Measurements from ENCODE around the gene SOX5. TPM values are rescaled to one million over a fixed set of nuclear protein-coding genes. Genes with fewer than 3 reads are reported as not detected.

SOX5 gene
- total and polyA plus RNA-seq, 7 donors = 0.23 to 16.3 (median 9.4) TPM

DNA sequence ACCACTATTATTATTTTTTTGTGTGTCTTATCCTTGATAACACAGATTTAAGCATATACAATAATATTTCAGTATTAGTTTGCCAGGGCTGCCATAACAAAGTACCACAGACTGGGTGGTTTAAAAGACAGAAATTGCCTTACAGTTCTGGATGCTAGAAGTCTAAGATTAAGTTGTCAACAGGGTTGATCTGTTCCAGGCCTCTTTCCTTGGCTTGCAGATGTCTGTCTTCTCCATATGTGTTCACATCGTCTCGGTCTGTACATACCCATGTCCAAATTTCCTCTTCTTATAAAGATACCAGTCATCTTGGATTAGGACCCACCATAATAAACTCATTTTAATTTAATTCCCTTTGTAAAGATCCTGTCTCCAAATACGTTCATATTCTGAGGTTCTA lies 204.8 kb downstream of the SOX5 start:
- TF ChIP-seq, protein P1, sequence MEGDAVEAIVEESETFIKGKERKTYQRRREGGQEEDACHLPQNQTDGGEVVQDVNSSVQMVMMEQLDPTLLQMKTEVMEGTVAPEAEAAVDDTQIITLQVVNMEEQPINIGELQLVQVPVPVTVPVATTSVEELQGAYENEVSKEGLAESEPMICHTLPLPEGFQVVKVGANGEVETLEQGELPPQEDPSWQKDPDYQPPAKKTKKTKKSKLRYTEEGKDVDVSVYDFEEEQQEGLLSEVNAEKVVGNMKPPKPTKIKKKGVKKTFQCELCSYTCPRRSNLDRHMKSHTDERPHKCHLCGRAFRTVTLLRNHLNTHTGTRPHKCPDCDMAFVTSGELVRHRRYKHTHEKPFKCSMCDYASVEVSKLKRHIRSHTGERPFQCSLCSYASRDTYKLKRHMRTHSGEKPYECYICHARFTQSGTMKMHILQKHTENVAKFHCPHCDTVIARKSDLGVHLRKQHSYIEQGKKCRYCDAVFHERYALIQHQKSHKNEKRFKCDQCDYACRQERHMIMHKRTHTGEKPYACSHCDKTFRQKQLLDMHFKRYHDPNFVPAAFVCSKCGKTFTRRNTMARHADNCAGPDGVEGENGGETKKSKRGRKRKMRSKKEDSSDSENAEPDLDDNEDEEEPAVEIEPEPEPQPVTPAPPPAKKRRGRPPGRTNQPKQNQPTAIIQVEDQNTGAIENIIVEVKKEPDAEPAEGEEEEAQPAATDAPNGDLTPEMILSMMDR (IDR thresholded peaks at IDR 0.05) = no peak
- TF ChIP-seq POLR2AphosphoS5 (IDR thresholded peaks at IDR 0.05) = no peak
- TF ChIP-seq EP300 (IDR thresholded peaks at IDR 0.05) = no peak
- TF ChIP-seq POLR2A (IDR thresholded peaks at IDR 0.05) = no peak
- 72 to 91% methylated on average over 3 of the region's 3 CpGs for WGBS, 2 donors

GRCh38 chr12:23742574-23742973 lies 206.9 kb downstream of the SOX5 start:
- Histone ChIP-seq H3K27me3 (no peaks in the 10 kb centered on the region), H3K36me3 (no peaks in the 10 kb centered on the region), H3K9me3 (no peaks in the 10 kb centered on the region), H3K4me1 (no peaks in the 10 kb centered on the region), H3K27ac (no peak overlapping the region), H3K4me3 (no peak overlapping the region)
- intact Hi-C loops (cut with DNase I) = no loop called here
- TF ChIP-seq POLR2AphosphoS5 (IDR thresholded peaks at IDR 0.05) (no peak), EP300 (IDR thresholded peaks at IDR 0.05) (no peak), POLR2A (IDR thresholded peaks at IDR 0.05) (no peak)
- TF ChIP-seq, protein P1 (IDR thresholded peaks at IDR 0.05) = no peak
- WGBS, 2 donors = 97% methylated on average over 3 of the region's 3 CpGs
- DNase-seq = no peak

More for the DNA sequence above, 204.8 kb downstream of the SOX5 start:
- intact Hi-C loops (cut with DNase I) = no loop called here
- no peaks in the 10 kb centered on the region for H3K9me3 ChIP-seq
- no peak for DNase-seq
- no peaks in the 10 kb centered on the region for H3K36me3 ChIP-seq
- no peak overlapping the region for H3K27ac ChIP-seq
- H3K4me3 ChIP-seq = no peak overlapping the region
- no peaks in the 10 kb centered on the region for H3K4me1 ChIP-seq
- no peaks in the 10 kb centered on the region for H3K27me3 ChIP-seq

- no peaks in the 10 kb centered on the region for H3K27me3 ChIP-seq
- no peaks in the 10 kb centered on the region for H3K36me3 ChIP-seq
- no peak overlapping the region for H3K27ac ChIP-seq
- 91 to 92% methylated on average over 4 of the region's 4 CpGs for WGBS, 2 donors
- no peaks in the 10 kb centered on the region for H3K9me3 ChIP-seq
- no peak overlapping the region for H3K4me3 ChIP-seq
- TF ChIP-seq POLR2A (IDR thresholded peaks at IDR 0.05) (no peak), POLR2AphosphoS5 (IDR thresholded peaks at IDR 0.05) (no peak), EP300 (IDR thresholded peaks at IDR 0.05) (no peak)
- TF ChIP-seq, protein P1 (IDR thresholded peaks at IDR 0.05) = no peak
- intact Hi-C loops (cut with DNase I) = no loop called here
- no peaks in the 10 kb centered on the region for H3K4me1 ChIP-seq
- DNase-seq = no peak
Measured at GRCh38 chr12:23731493-23731892, 218.0 kb downstream of the SOX5 start.

GRCh38 chr12:23731035-23731434 lies 218.4 kb downstream of the SOX5 start:
- no peak for DNase-seq
- intact Hi-C loops (cut with DNase I) = no loop called here
- TF ChIP-seq, protein P1 (IDR thresholded peaks at IDR 0.05) = no peak
- TF ChIP-seq EP300 (IDR thresholded peaks at IDR 0.05) = no peak
- TF ChIP-seq POLR2AphosphoS5 (IDR thresholded peaks at IDR 0.05) = no peak
- no peak for TF ChIP-seq POLR2A (IDR thresholded peaks at IDR 0.05)
- Histone ChIP-seq H3K4me1 (no peaks in the 10 kb centered on the region), H3K27ac (no peak overlapping the region), H3K27me3 (no peaks in the 10 kb centered on the region), H3K4me3 (no peak overlapping the region), H3K9me3 (no peaks in the 10 kb centered on the region), H3K36me3 (no peaks in the 10 kb centered on the region)
- WGBS, 2 donors = 96 to 97% methylated on average over 3 of the region's 3 CpGs

- no peak for DNase-seq
- H3K27me3 ChIP-seq = no peaks in the 10 kb centered on the region
- no peaks in the 10 kb centered on the region for H3K4me1 ChIP-seq
- no peak overlapping the region for H3K27ac ChIP-seq
- no peak overlapping the region for H3K4me3 ChIP-seq
- H3K36me3 ChIP-seq = no peaks in the 10 kb centered on the region
- TF ChIP-seq, protein P1 (IDR thresholded peaks at IDR 0.05) = no peak
- no peak for TF ChIP-seq POLR2A (IDR thresholded peaks at IDR 0.05)
- TF ChIP-seq POLR2AphosphoS5 (IDR thresholded peaks at IDR 0.05) = no peak
- TF ChIP-seq EP300 (IDR thresholded peaks at IDR 0.05) = no peak
- intact Hi-C loops (cut with DNase I) = no loop called here
- no peaks in the 10 kb centered on the region for H3K9me3 ChIP-seq
Measured at GRCh38 chr12:23729359-23729758, 220.1 kb downstream of the SOX5 start.

Measured in sigmoid colon (tissue), 7 donors.